Measurements from ENCODE around the gene C1orf35. TPM values are rescaled to one million over a fixed set of nuclear protein-coding genes. Genes with fewer than 3 reads are reported as not detected.

C1orf35 gene
- total RNA-seq, 2 donors from 2014 or later = 20.9 to 21.6 TPM

GRCh38 chr1:228071839-228072657 is 31.1 kb downstream of the C1orf35 start:
- H3K9me3 ChIP-seq (ENCODE audit: control insufficient read depth, low read length, poor library complexity, severe bottlenecking) = no peaks in the 10 kb centered on the region
- no peaks in the 10 kb centered on the region for H3K27me3 Mint-ChIP-seq
- peak; percentile 32 for ATAC-seq
- no peak overlapping the region for H3K27ac Mint-ChIP-seq
- DNase-seq = no peak
- H3K36me3 Mint-ChIP-seq (ENCODE audit: low read depth) = no peaks in the 10 kb centered on the region
- no peak overlapping the region for H3K4me3 Mint-ChIP-seq
- peaks cover 24% of the 10 kb centered on the region for H3K4me1 Mint-ChIP-seq

- ATAC-seq (no peak), DNase-seq (no peak)
- peaks cover 9% of the 10 kb centered on the region for H3K27me3 Mint-ChIP-seq
- H3K36me3 Mint-ChIP-seq (ENCODE audit: low read depth) = no peaks in the 10 kb centered on the region
- H3K4me1 Mint-ChIP-seq = peaks cover 22% of the 10 kb centered on the region
- H3K27ac Mint-ChIP-seq = no peak overlapping the region
- H3K4me3 Mint-ChIP-seq = no peak overlapping the region
- H3K9me3 ChIP-seq (ENCODE audit: control insufficient read depth, low read length, poor library complexity, severe bottlenecking) = no peaks in the 10 kb centered on the region
Observed at GRCh38 chr1:228070851-228071250, 32.3 kb downstream of the C1orf35 start.

GRCh38 chr1:228070173-228070572 is 33.0 kb downstream of the C1orf35 start:
- H3K27me3 Mint-ChIP-seq = peaks cover 12% of the 10 kb centered on the region
- H3K36me3 Mint-ChIP-seq (ENCODE audit: low read depth) = no peaks in the 10 kb centered on the region

GRCh38 chr1:228068359-228068758 is 34.8 kb downstream of the C1orf35 start:
- DNase-seq (no peak), ATAC-seq (no peak)
- Mint-ChIP-seq H3K4me3 (no peak overlapping the region), H3K4me1 (peaks cover 16% of the 10 kb centered on the region), H3K36me3 (ENCODE audit: low read depth) (no peaks in the 10 kb centered on the region), H3K27me3 (peaks cover 16% of the 10 kb centered on the region), H3K27ac (no peak overlapping the region)
- H3K9me3 ChIP-seq (ENCODE audit: control insufficient read depth, low read length, poor library complexity, severe bottlenecking) = no peaks in the 10 kb centered on the region

More at GRCh38 chr1:228070173-228070572, 33.0 kb downstream of the C1orf35 start:
- H3K4me3 Mint-ChIP-seq = no peak overlapping the region
- peaks cover 22% of the 10 kb centered on the region for H3K4me1 Mint-ChIP-seq
- DNase-seq = no peak
- no peak overlapping the region for H3K27ac Mint-ChIP-seq
- no peak for ATAC-seq
- no peaks in the 10 kb centered on the region for H3K9me3 ChIP-seq (ENCODE audit: control insufficient read depth, low read length, poor library complexity, severe bottlenecking)

GRCh38 chr1:228066891-228067654 is 36.1 kb downstream of the C1orf35 start:
- Mint-ChIP-seq H3K36me3 (ENCODE audit: low read depth) (no peaks in the 10 kb centered on the region), H3K27me3 (peaks cover 24% of the 10 kb centered on the region), H3K27ac (no peak overlapping the region), H3K4me3 (no peak overlapping the region), H3K4me1 (peaks cover 10% of the 10 kb centered on the region)
- DNase-seq (no peak), ATAC-seq (no peak)
- H3K9me3 ChIP-seq (ENCODE audit: control insufficient read depth, low read length, poor library complexity, severe bottlenecking) = no peaks in the 10 kb centered on the region

GRCh38 chr1:228066416-228066815 is 36.7 kb downstream of the C1orf35 start:
- peaks cover 3% of the 10 kb centered on the region for H3K4me1 Mint-ChIP-seq
- DNase-seq (no peak), ATAC-seq (no peak)
- H3K4me3 Mint-ChIP-seq = no peak overlapping the region
- no peaks in the 10 kb centered on the region for H3K36me3 Mint-ChIP-seq (ENCODE audit: low read depth)
- H3K9me3 ChIP-seq (ENCODE audit: control insufficient read depth, low read length, poor library complexity, severe bottlenecking) = no peaks in the 10 kb centered on the region
- peaks cover 25% of the 10 kb centered on the region for H3K27me3 Mint-ChIP-seq
- H3K27ac Mint-ChIP-seq = no peak overlapping the region

GRCh38 chr1:228065543-228066347 is 37.4 kb downstream of the C1orf35 start:
- Mint-ChIP-seq H3K4me3 (no peak overlapping the region), H3K36me3 (ENCODE audit: low read depth) (peaks cover 5% of the 10 kb centered on the region), H3K4me1 (peaks cover 3% of the 10 kb centered on the region), H3K27me3 (peaks cover 31% of the 10 kb centered on the region), H3K27ac (no peak overlapping the region)
- ATAC-seq = no peak
- no peaks in the 10 kb centered on the region for H3K9me3 ChIP-seq (ENCODE audit: control insufficient read depth, low read length, poor library complexity, severe bottlenecking)
- no peak for DNase-seq

GRCh38 chr1:228064741-228065542 is 38.2 kb downstream of the C1orf35 start:
- Mint-ChIP-seq H3K36me3 (ENCODE audit: low read depth) (peaks cover 5% of the 10 kb centered on the region), H3K27ac (no peak overlapping the region), H3K4me3 (no peak overlapping the region), H3K27me3 (peaks cover 34% of the 10 kb centered on the region), H3K4me1 (peaks cover 6% of the 10 kb centered on the region)
- DNase-seq (no peak), ATAC-seq (no peak)
- H3K9me3 ChIP-seq (ENCODE audit: control insufficient read depth, low read length, poor library complexity, severe bottlenecking) = no peaks in the 10 kb centered on the region

GRCh38 chr1:228064296-228064695 is 38.8 kb downstream of the C1orf35 start:
- DNase-seq (no peak), ATAC-seq (no peak)
- Mint-ChIP-seq H3K4me1 (peaks cover 6% of the 10 kb centered on the region), H3K27ac (no peak overlapping the region), H3K27me3 (peaks cover 34% of the 10 kb centered on the region), H3K4me3 (no peak overlapping the region), H3K36me3 (ENCODE audit: low read depth) (peaks cover 5% of the 10 kb centered on the region)
- no peaks in the 10 kb centered on the region for H3K9me3 ChIP-seq (ENCODE audit: control insufficient read depth, low read length, poor library complexity, severe bottlenecking)

- H3K36me3 Mint-ChIP-seq (ENCODE audit: low read depth) = peaks cover 5% of the 10 kb centered on the region
- peaks cover 7% of the 10 kb centered on the region for H3K4me1 Mint-ChIP-seq
- no peak overlapping the region for H3K27ac Mint-ChIP-seq
- no peak for DNase-seq
- H3K4me3 Mint-ChIP-seq = no peak overlapping the region
- H3K27me3 Mint-ChIP-seq = peaks cover 39% of the 10 kb centered on the region
- H3K9me3 ChIP-seq (ENCODE audit: control insufficient read depth, low read length, poor library complexity, severe bottlenecking) = no peaks in the 10 kb centered on the region
- no peak for ATAC-seq
Observed at GRCh38 chr1:228063251-228064191, 39.6 kb downstream of the C1orf35 start.

- DNase-seq = no peak
- no peak overlapping the region for H3K27ac Mint-ChIP-seq
- H3K9me3 ChIP-seq (ENCODE audit: control insufficient read depth, low read length, poor library complexity, severe bottlenecking) = no peaks in the 10 kb centered on the region
- H3K27me3 Mint-ChIP-seq = peaks cover 41% of the 10 kb centered on the region
- no peak for ATAC-seq
- no peak overlapping the region for H3K4me3 Mint-ChIP-seq
- H3K36me3 Mint-ChIP-seq (ENCODE audit: low read depth) = peaks cover 5% of the 10 kb centered on the region
- peaks cover 11% of the 10 kb centered on the region for H3K4me1 Mint-ChIP-seq
Observed at GRCh38 chr1:228062812-228063211, 40.3 kb downstream of the C1orf35 start.

All from T-helper 17 cell (primary cell).